ENCODE data around the gene NOD1. TPM values are rescaled to one million over a fixed set of nuclear protein-coding genes. Genes with fewer than 3 reads are reported as not detected.

NOD1 gene
- total RNA-seq, 1 donor from 2014 or later: 4.2 TPM

GRCh38 chr7:30469303-30469702 is 9.3 kb downstream of the NOD1 start:
- no peaks in the 10 kb centered on the region for H3K36me3 ChIP-seq (ENCODE audit: control insufficient read depth, insufficient read depth, low read length)
- H3K4me3 ChIP-seq (ENCODE audit: low read depth, low read length): no peak overlapping the region

GRCh38 chr7:30468791-30469190 is 9.8 kb downstream of the NOD1 start:
- Histone ChIP-seq H3K27me3 (ENCODE audit: control insufficient read depth, insufficient read depth, low read length) (no peaks in the 10 kb centered on the region), H3K36me3 (ENCODE audit: control insufficient read depth, insufficient read depth, low read length) (no peaks in the 10 kb centered on the region), H3K4me3 (ENCODE audit: low read depth, low read length) (no peak overlapping the region)
- FAIRE-seq (no peak), DNase-seq (ENCODE audit: low read depth) (peak; percentile 76)
- TF ChIP-seq CTCF (IDR thresholded peaks at IDR 0.05; ENCODE audit: insufficient read depth, low read length, severe bottlenecking): no peak

More at GRCh38 chr7:30469303-30469702, 9.3 kb downstream of the NOD1 start:
- FAIRE-seq (no peak), DNase-seq (ENCODE audit: low read depth) (peak; percentile 99)
- no peaks in the 10 kb centered on the region for H3K27me3 ChIP-seq (ENCODE audit: control insufficient read depth, insufficient read depth, low read length)
- TF ChIP-seq CTCF (IDR thresholded peaks at IDR 0.05; ENCODE audit: insufficient read depth, low read length, severe bottlenecking): peak; percentile 52

GRCh38 chr7:30468041-30468440 is 10.5 kb downstream of the NOD1 start:
- no peak overlapping the region for H3K4me3 ChIP-seq (ENCODE audit: low read depth, low read length)
- no peak for FAIRE-seq
- no peaks in the 10 kb centered on the region for H3K36me3 ChIP-seq (ENCODE audit: control insufficient read depth, insufficient read depth, low read length)
- H3K27me3 ChIP-seq (ENCODE audit: control insufficient read depth, insufficient read depth, low read length): no peaks in the 10 kb centered on the region
- no peak for TF ChIP-seq CTCF (IDR thresholded peaks at IDR 0.05; ENCODE audit: insufficient read depth, low read length, severe bottlenecking)
- no peak for DNase-seq (ENCODE audit: low read depth)

- no peaks in the 10 kb centered on the region for H3K36me3 ChIP-seq (ENCODE audit: control insufficient read depth, insufficient read depth, low read length)
- FAIRE-seq (no peak), DNase-seq (ENCODE audit: low read depth) (no peak)
- TF ChIP-seq CTCF (IDR thresholded peaks at IDR 0.05; ENCODE audit: insufficient read depth, low read length, severe bottlenecking): no peak
- no peak overlapping the region for H3K4me3 ChIP-seq (ENCODE audit: low read depth, low read length)
- H3K27me3 ChIP-seq (ENCODE audit: control insufficient read depth, insufficient read depth, low read length): no peaks in the 10 kb centered on the region
These were observed 11.3 kb downstream of the NOD1 start for GRCh38 chr7:30467271-30467670.

GRCh38 chr7:30466266-30466665 is 12.3 kb downstream of the NOD1 start:
- FAIRE-seq (no peak), DNase-seq (ENCODE audit: low read depth) (peak; percentile 7)
- H3K36me3 ChIP-seq (ENCODE audit: control insufficient read depth, insufficient read depth, low read length): no peaks in the 10 kb centered on the region

More at GRCh38 chr7:30466266-30466665, 12.3 kb downstream of the NOD1 start:
- no peaks in the 10 kb centered on the region for H3K27me3 ChIP-seq (ENCODE audit: control insufficient read depth, insufficient read depth, low read length)
- H3K4me3 ChIP-seq (ENCODE audit: low read depth, low read length): no peak overlapping the region
- TF ChIP-seq CTCF (IDR thresholded peaks at IDR 0.05; ENCODE audit: insufficient read depth, low read length, severe bottlenecking): no peak

Measured in bronchial epithelial cell (primary cell).